H1 (cell line): ENCODE measurements around the gene ACSL6.
A peak's percentile ranks its signal among the peaks of the same experiment; 100 is the strongest.

ENCODE experiments used
- EZH2 ChIP-seq: fragments of 200-600 bp; sonication (generic); IDR thresholded peaks from 2 replicates; pipeline ENCODE4 v1.7.1; 2012; ENCODE audit warnings: low read depth, mild to moderate bottlenecking, moderate library complexity, low read length, inconsistent platforms; ENCODE audit not compliant: severe bottlenecking
- KDM1A ChIP-seq: fragments of 200-600, 300-600 bp; sonication (generic); IDR thresholded peaks from 2 replicates; pipeline ENCODE4 v1.7.1; 2016; ENCODE audit warnings: mild to moderate bottlenecking, low read length, borderline replicate concordance
- POLR2A ChIP-seq, 2 experiments: IDR thresholded peaks; 1 replicate in 1 of 2; 2 replicates in 1 of 2; pipeline ENCODE4 v1.6.1; 2011; ENCODE audit warnings: low read depth in 2 of 2, low read length in 2 of 2, mild to moderate bottlenecking in 2 of 2; ENCODE audit errors: control extremely low read depth in 1 of 2
- SIN3A ChIP-seq, 2 experiments: IDR thresholded peaks in 1 of 2; conservative IDR thresholded peaks in 1 of 2; 2 replicates each; pipeline ENCODE4 v1.6.1; 2011 to 2012; ENCODE audit warnings: low read length in 2 of 2, improper control_type of control experiment in 1 of 2, low read depth in 1 of 2, mild to moderate bottlenecking in 1 of 2
- SUZ12 ChIP-seq: fragments of 200-600 bp; sonication (generic); IDR thresholded peaks from 2 replicates; pipeline ENCODE4 v1.6.1; 2012; ENCODE audit warnings: mild to moderate bottlenecking, inconsistent platforms, low read length, moderate library complexity, mixed read lengths
- TEAD4 ChIP-seq: IDR thresholded peaks from 2 replicates; pipeline ENCODE4 v1.6.1; 2012; ENCODE audit warnings: low read depth, low read length, inconsistent platforms, mixed read lengths
- TF ChIP-seq, protein P1 (sequence below): IDR thresholded peaks from 2 replicates; pipeline ENCODE4 v1.6.1; 2011; ENCODE audit warnings: low read length, improper control_type of control experiment
- TF ChIP-seq, protein P2 (sequence below), 3 experiments: IDR thresholded peaks; 1 replicate in 2 of 3; 2 replicates in 1 of 3; pipeline versions ENCODE4 v1.5.1 to v1.6.1; 2011; ENCODE audit warnings: low read length in 3 of 3, mild to moderate bottlenecking in 3 of 3, inconsistent platforms in 2 of 3, low read depth in 1 of 3, moderate library complexity in 1 of 3; ENCODE audit not compliant: insufficient read depth in 1 of 3; ENCODE audit errors: control extremely low read depth in 1 of 3
- TF ChIP-seq, protein P3 (sequence below): IDR thresholded peaks from 2 replicates; pipeline ENCODE4 v1.6.1; 2012; ENCODE audit warnings: inconsistent platforms

DNA sequence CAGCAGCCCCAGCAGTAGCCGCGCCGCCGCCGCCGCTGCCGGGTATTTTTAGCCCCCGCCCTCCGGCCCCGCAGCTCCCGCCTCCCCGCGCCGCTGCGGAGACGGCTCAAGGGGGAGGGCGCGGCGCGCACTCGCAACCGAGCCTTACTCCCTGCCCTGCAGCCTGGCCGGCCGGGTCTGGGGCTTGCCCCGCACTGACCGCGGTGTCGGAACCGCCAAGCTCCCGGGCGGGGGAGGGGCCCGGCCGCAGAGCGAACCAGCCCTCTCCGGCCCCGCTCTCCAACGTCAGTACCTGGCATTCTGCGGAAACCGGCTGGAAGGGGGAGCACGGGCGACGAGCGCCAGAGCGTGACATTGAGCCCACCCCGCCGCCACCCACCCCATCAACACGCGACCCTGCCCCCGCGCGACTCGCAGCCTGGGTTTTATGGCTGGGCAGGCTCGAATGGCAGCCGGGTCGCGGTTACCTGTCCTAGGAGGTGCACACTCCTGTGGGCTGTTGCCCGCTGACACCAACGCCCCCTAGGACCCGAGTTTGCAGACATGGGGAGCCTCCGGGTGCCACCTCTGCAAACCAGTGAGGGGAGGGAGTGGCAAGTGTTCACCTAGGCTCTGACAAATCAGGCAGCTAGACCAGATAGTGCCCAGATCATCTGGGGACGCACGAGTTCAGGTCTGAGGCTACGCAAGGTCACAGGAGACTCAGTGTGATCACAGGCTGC lies at the start of gene ACSL6:
- TF ChIP-seq, protein P1, sequence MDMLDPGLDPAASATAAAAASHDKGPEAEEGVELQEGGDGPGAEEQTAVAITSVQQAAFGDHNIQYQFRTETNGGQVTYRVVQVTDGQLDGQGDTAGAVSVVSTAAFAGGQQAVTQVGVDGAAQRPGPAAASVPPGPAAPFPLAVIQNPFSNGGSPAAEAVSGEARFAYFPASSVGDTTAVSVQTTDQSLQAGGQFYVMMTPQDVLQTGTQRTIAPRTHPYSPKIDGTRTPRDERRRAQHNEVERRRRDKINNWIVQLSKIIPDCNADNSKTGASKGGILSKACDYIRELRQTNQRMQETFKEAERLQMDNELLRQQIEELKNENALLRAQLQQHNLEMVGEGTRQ = no peak
- TF ChIP-seq, protein P2, sequence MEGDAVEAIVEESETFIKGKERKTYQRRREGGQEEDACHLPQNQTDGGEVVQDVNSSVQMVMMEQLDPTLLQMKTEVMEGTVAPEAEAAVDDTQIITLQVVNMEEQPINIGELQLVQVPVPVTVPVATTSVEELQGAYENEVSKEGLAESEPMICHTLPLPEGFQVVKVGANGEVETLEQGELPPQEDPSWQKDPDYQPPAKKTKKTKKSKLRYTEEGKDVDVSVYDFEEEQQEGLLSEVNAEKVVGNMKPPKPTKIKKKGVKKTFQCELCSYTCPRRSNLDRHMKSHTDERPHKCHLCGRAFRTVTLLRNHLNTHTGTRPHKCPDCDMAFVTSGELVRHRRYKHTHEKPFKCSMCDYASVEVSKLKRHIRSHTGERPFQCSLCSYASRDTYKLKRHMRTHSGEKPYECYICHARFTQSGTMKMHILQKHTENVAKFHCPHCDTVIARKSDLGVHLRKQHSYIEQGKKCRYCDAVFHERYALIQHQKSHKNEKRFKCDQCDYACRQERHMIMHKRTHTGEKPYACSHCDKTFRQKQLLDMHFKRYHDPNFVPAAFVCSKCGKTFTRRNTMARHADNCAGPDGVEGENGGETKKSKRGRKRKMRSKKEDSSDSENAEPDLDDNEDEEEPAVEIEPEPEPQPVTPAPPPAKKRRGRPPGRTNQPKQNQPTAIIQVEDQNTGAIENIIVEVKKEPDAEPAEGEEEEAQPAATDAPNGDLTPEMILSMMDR (IDR thresholded peaks at IDR 0.05; ENCODE audit: control extremely low read depth in 1 of 3, insufficient read depth in 1 of 3, low read depth in 1 of 3, low read length in 3 of 3) = no peak
- 0 out of 2 replicates have a peak, but pooled peaks have one; percentile 1 for TF ChIP-seq SUZ12
- no peak for TF ChIP-seq KDM1A
- peak; percentile 30 for TF ChIP-seq EZH2
- TF ChIP-seq, protein P3, sequence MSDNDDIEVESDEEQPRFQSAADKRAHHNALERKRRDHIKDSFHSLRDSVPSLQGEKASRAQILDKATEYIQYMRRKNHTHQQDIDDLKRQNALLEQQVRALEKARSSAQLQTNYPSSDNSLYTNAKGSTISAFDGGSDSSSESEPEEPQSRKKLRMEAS = no peak
- no peak for TF ChIP-seq TEAD4
- TF ChIP-seq SIN3A (conservative IDR thresholded peaks at IDR 0.05 in 1 of 2, IDR thresholded peaks at IDR 0.05 in 1 of 2; ENCODE audit: low read depth in 1 of 2, low read length in 2 of 2) = no peak; a peak in 1 of 4 replicates
- TF ChIP-seq POLR2A (IDR thresholded peaks at IDR 0.05; ENCODE audit: control extremely low read depth in 1 of 2, low read depth in 2 of 2, low read length in 2 of 2) = no peak
